Mesodermal cell (in vitro differentiated cells): ENCODE measurements around the gene DRD4.

Source experiments
- H3K27ac ChIP-seq: 2 replicates; pipeline ENCODE4 v1.7.0; 2013; ENCODE audit warnings: mild to moderate bottlenecking, low read depth, low read length, moderate library complexity; ENCODE audit not compliant: severe bottlenecking
- H3K36me3 ChIP-seq: 2 replicates; pipeline ENCODE4 v1.7.1; 2013; ENCODE audit warnings: mild to moderate bottlenecking, low read length, moderate library complexity; ENCODE audit not compliant: control insufficient read depth, insufficient read depth
- H3K4me1 ChIP-seq: one replicate; pipeline ENCODE4 v1.7.1; 2013; ENCODE audit warnings: mild to moderate bottlenecking, low read length; ENCODE audit not compliant: insufficient read depth, control insufficient read depth, poor library complexity, severe bottlenecking
- H3K4me3 ChIP-seq: 2 replicates; pipeline ENCODE4 v1.7.0; 2013; ENCODE audit warnings: low read length, control low read depth, mild to moderate bottlenecking; ENCODE audit not compliant: insufficient read depth, poor library complexity, severe bottlenecking; ENCODE audit errors: extremely low read depth
- H3K9me3 ChIP-seq: 2 replicates; pipeline ENCODE4 v1.7.1; 2013; ENCODE audit warnings: mild to moderate bottlenecking, low read length, moderate library complexity; ENCODE audit not compliant: control insufficient read depth
- WGBS, 2 experiments: methylation state at CpG; one replicate each; pipeline ENCODE4 v1.1.5; 2013; ENCODE audit warnings: missing lambda C conversion rate in 2 of 2; ENCODE audit not compliant: insufficient coverage in 2 of 2; 5-methylcytosine and 5-hydroxymethylcytosine counted together

The DRD4 gene

DNA sequence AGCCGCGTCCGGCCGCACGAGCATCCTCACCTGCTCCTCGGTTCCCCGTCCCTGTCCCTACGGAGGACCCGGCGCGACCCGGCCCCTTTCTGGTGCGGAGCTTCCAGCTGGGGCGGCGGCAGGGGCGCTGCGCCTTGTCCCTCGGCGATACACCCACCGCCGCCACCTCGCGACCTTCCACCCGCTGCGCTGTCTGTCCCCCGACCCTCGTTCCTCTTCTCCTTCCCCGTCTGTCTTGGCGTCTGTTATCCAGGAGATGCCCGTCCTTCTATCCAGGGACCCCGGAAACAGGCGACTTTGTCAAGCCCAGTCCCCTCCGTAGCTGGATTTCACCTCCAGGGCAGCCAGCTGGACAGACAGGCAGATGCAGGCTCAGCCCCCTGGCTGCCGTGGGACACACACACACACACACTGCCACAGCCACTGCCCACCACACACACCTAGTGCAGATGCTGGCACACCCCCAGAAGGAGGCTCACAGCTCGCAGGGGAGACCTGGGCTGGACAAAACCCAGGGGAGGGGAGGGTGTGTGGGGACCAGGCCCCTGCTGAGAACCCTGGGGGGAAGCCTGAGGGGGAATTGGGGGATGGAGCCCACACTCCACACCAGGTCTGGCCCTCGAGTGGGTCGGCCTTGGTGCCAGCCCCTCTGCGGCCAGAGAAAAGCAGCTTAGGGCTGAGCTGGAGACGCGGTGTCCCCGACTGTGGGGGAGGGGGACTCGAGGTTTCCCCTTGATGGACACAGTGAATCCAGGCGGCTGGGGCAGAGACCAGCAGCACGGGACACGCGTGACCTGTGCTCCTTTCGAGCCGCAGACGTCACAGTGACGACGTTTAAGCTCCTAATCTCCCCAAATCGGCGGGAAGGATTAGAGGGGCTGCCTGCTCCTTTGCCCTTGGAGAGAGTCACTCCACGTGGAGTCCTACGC, 788 bp downstream of the DRD4 start:
- H3K36me3 ChIP-seq, result no peaks in the 10 kb centered on the region
- peak overlapping the region; percentile 11 for H3K4me3 ChIP-seq
- H3K9me3 ChIP-seq, result no peaks in the 10 kb centered on the region
- no peak overlapping the region for H3K27ac ChIP-seq
- WGBS, 2 experiments, result 5 to 7% methylated on average over 45 to 52 of the region's 55 CpGs
- H3K4me1 ChIP-seq, result peaks cover 15% of the 10 kb centered on the region

DNA sequence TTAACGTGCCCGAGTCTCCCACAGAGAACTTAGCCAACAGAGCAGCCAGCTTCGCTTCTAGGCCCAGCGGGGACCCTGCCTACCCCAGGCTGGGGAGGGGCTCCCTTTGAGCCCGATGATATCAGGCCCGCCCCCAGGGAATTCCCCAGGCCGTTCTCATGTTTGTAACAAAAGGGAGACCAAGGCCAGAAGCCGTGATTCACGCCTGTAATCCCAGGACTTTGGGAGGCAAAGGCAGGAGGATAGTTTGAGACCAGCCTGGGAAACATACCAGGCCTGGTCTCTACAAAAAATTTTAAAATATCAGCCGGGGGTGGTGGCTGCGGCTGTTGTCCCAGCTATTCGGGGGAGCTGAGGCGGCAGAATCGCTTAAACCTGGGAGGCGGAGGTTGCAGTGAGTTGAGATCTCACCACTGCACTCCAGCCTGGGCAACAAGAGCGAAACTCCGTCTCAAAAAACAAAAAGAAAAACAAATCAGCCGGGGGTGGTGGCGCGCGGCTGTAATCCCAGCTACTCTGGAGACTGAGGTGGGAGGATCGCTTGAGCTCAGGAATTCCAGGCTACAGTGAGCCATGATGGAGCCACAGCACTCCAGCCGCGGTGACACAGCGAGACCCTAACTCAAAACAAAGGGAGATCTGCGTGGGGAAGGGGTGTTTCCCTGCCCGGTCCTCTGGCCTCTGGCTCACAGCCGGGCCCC, 1.7 kb downstream of the DRD4 start:
- H3K36me3 ChIP-seq, result peaks cover 4% of the 10 kb centered on the region
- peak overlapping the region; percentile 45 for H3K27ac ChIP-seq
- 6 to 8% methylated on average over 18 to 24 of the region's 28 CpGs for WGBS, 2 experiments
- no peaks in the 10 kb centered on the region for H3K9me3 ChIP-seq
- H3K4me1 ChIP-seq, result peaks cover 15% of the 10 kb centered on the region
- H3K4me3 ChIP-seq, result no peak overlapping the region

DNA sequence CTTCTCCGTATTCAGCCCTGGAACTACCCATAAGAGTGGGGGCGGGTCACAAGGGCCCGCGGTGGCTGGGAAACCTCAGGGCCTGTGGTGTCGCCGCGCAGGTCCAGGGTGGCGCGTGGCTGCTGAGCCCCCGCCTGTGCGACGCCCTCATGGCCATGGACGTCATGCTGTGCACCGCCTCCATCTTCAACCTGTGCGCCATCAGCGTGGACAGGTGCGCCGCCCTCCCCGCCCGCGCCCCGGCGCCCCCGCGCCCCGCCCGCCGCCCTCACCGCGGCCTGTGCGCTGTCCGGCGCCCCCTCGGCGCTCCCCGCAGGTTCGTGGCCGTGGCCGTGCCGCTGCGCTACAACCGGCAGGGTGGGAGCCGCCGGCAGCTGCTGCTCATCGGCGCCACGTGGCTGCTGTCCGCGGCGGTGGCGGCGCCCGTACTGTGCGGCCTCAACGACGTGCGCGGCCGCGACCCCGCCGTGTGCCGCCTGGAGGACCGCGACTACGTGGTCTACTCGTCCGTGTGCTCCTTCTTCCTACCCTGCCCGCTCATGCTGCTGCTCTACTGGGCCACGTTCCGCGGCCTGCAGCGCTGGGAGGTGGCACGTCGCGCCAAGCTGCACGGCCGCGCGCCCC, 2.4 kb downstream of the DRD4 start:
- Histone ChIP-seq H3K4me3 (no peak overlapping the region), H3K27ac (no peak overlapping the region), H3K4me1 (peaks cover 15% of the 10 kb centered on the region), H3K36me3 (peaks cover 11% of the 10 kb centered on the region), H3K9me3 (no peaks in the 10 kb centered on the region)
- WGBS, 2 experiments, result 8 to 10% methylated on average over 58 to 59 of the region's 80 CpGs

DNA sequence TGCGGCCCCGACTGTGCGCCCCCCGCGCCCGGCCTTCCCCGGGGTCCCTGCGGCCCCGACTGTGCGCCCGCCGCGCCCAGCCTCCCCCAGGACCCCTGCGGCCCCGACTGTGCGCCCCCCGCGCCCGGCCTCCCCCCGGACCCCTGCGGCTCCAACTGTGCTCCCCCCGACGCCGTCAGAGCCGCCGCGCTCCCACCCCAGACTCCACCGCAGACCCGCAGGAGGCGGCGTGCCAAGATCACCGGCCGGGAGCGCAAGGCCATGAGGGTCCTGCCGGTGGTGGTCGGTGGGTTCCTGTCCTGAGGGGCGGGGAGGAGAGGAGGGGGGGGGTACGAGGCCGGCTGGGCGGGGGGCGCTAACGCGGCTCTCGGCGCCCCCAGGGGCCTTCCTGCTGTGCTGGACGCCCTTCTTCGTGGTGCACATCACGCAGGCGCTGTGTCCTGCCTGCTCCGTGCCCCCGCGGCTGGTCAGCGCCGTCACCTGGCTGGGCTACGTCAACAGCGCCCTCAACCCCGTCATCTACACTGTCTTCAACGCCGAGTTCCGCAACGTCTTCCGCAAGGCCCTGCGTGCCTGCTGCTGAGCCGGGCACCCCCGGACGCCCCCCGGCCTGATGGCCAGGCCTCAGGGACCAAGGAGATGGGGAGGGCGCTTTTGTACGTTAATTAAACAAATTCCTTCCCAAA, 3.1 kb downstream of the DRD4 start:
- Histone ChIP-seq H3K9me3 (no peaks in the 10 kb centered on the region), H3K36me3 (peaks cover 11% of the 10 kb centered on the region), H3K4me3 (no peak overlapping the region), H3K27ac (no peak overlapping the region), H3K4me1 (peaks cover 15% of the 10 kb centered on the region)
- WGBS, 2 experiments, result 34 to 47% methylated on average over 21 to 23 of the region's 69 CpGs

DNA sequence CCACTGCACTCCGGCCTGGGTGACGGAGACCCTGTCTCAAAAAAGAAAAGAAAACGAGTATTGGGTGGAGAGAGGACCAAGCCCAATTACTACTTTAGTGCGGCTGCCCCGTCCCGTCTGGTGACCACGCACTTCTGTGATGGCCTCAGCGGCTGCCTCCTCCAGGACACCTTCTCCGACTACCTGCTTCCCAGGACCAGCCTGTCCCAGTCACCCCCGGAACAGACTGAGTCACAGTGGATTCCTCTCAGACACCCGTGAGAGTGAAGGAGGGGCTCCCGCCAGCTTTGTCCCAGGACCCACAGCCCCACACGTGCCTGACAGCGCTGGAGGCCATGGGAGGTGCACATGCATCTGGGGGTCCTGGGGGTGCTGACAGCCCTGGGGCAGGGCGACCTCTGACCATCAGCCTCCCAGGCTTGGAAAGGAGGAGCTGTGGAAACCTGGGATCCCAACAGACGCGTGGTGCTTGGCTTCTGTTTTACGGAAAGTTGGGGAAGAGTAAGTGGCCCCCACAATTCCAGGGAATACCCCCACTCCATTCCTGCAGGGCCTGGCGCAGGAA, 4.8 kb downstream of the DRD4 start:
- Histone ChIP-seq H3K36me3 (peaks cover 23% of the 10 kb centered on the region), H3K9me3 (no peaks in the 10 kb centered on the region), H3K4me3 (no peak overlapping the region), H3K4me1 (peaks cover 15% of the 10 kb centered on the region), H3K27ac (no peak overlapping the region)
- 95% methylated on average over 14 to 18 of the region's 19 CpGs for WGBS, 2 experiments

DNA sequence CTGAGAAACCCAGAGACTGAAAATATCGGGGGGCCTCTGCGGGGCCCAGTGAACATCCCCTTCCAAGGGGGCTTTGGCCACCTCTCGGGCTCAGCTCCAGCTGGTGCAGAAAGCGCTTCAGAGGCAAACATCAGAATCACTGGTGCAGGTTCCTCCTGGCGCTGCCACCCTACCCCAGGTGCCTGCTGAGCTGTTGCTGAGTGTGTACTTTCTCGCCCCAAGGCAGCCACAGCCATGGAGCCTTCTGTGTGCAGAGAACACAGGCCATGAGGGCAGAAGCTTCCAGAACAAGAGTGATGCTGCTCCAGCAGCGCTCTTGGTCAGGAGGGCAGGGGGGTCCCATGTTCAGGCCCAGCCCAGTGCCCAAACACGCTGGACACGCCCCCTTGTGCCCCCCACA, 6.3 kb downstream of the DRD4 start:
- WGBS, 2 experiments, result 97 to 100% methylated on average over 7 to 9 of the region's 9 CpGs
- Histone ChIP-seq H3K4me1 (peaks cover 8% of the 10 kb centered on the region), H3K36me3 (peaks cover 31% of the 10 kb centered on the region), H3K4me3 (no peak overlapping the region), H3K9me3 (no peaks in the 10 kb centered on the region), H3K27ac (no peak overlapping the region)

DNA sequence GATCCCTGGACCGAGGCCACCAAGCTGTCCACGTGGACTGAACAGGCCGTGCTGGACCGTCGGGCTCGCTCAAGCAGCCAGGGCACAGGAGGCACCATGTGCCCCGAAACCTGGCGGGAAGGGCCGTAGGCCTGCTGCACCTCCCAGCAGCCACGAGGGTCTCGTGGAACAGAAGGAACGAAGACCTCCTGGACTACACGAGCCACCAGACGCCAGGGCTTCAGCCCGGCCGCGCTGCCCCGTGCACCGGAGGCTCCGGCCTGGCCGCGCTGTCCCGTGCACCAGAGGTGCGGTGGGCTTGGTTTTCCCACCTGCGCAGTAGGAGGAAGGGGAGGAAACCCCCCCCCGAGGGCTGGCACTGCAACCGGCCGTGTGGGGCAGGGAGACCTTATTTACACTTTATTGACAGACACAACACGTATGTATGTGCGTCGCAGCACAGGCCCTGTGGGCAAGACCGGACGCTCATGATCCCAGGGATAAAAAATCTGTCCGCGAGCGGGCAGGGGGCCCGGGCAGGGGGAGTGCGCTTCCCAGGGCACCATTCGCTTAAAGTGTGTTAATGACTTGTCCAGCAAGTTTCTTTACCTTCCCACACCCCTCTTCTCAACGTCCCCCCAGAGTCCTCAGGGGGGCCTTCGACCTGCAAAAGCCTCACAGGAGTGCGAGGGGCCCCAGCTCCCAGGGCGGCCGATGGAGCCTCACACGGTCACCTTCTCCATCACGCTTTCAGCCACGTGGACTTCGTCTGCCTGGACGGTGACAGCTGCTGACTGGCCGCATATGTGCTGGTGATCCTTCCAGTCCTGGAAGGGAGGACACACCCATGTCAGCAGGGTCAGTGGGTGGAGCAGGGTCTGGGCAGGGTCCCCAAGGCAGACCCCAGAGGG, 7.0 kb downstream of the DRD4 start:
- peaks cover 38% of the 10 kb centered on the region for H3K36me3 ChIP-seq
- no peaks in the 10 kb centered on the region for H3K9me3 ChIP-seq
- H3K4me1 ChIP-seq, result peaks cover under 1% of the 10 kb centered on the region
- no peak overlapping the region for H3K4me3 ChIP-seq
- H3K27ac ChIP-seq, result no peak overlapping the region
- 95% methylated on average over 48 of the region's 50 CpGs for WGBS, 2 experiments

DNA sequence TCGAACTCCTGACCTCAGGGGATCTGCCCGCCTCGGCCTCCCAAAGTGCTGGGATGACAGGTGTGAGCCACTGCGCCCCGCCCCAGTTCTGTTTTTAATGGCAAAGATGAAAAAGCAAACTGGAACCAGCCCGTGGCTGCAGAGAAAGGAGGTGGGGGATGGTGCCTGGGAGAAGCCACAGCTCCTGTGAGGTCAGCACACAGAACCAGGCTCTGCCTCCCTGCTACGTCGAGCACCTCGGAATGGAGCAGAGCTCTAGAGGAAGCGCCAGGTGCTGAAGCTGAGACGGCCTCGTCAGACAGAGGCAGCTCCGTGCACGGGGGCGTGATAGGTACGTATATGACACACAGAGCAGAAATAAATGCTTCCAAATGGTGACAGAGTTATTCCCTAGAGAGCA, 8.5 kb downstream of the DRD4 start:
- H3K27ac ChIP-seq, result no peak overlapping the region
- H3K36me3 ChIP-seq, result peaks cover 52% of the 10 kb centered on the region
- H3K4me1 ChIP-seq, result no peaks in the 10 kb centered on the region
- no peaks in the 10 kb centered on the region for H3K9me3 ChIP-seq
- WGBS, 2 experiments, result 93% methylated on average over 16 of the region's 16 CpGs
- H3K4me3 ChIP-seq, result no peak overlapping the region

DNA sequence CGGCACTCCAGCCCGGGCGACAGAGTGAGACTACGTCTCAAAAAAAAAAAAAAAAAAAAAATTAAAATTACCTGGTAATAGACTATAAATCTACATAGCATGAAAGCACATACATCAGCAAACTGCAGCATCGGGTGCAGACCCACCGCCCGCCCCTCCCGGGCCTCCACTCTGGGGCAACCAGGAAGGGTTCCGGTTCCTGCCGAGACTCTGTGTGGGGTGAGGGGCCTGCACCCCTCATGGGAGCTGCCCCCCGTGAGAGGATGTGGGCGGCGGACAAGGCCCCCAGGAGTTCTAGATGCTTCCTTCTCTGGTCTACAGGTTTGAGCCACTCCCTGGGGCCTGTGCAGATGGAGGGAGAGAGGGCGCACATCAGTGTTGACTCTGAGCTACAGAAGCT, 9.1 kb downstream of the DRD4 start:
- peaks cover 57% of the 10 kb centered on the region for H3K36me3 ChIP-seq
- peaks cover 3% of the 10 kb centered on the region for H3K4me1 ChIP-seq
- H3K27ac ChIP-seq, result no peak overlapping the region
- H3K9me3 ChIP-seq, result no peaks in the 10 kb centered on the region
- WGBS, 2 experiments, result 90 to 98% methylated on average over 2 to 8 of the region's 14 CpGs
- no peak overlapping the region for H3K4me3 ChIP-seq
